GM23338 (cell line): ENCODE measurements around the gene RBM48. TPM values are rescaled to one million over a fixed set of nuclear protein-coding genes. Genes with fewer than 3 reads are reported as not detected.

Experiments
- ATAC-seq: fragments of 200-7000 bp; cut with Tn5 transposase; 3 replicates; pipeline ENCODE4 v1.9.1; 2020
- DNase-seq: peaks from one replicate; pipeline ENCODE4 v3.0.0-alpha.2; 2015; ENCODE audit warnings: low spot score
- H2AFZ ChIP-seq: fragments of 200-600 bp; sonication (generic); 2 replicates; pipeline ENCODE4 v1.8.0; 2016; ENCODE audit warnings: antibody characterized with exemption, mild to moderate bottlenecking, moderate library complexity
- H3F3A ChIP-seq: fragments of 200-600 bp; sonication (generic); replicated peaks from 2 replicates; pipeline ENCODE4 v1.8.0; 2017; ENCODE audit warnings: antibody characterized with exemption, mixed run types, low read depth
- H3K27ac ChIP-seq: fragments of 200-600 bp; sonication (generic); 2 replicates; pipeline ENCODE4 v1.6.1; 2016; ENCODE audit warnings: low read depth
- H3K27me3 ChIP-seq: fragments of 200-600 bp; sonication (generic); 2 replicates; pipeline ENCODE4 v1.8.0; 2016; ENCODE audit warnings: mild to moderate bottlenecking, mixed run types, moderate library complexity; ENCODE audit not compliant: insufficient read depth
- H3K36me3 ChIP-seq: fragments of 200-600 bp; sonication (generic); 2 replicates; pipeline ENCODE4 v1.8.0; 2016; ENCODE audit warnings: mild to moderate bottlenecking; ENCODE audit not compliant: insufficient read depth
- H3K4me1 ChIP-seq: fragments of 200-600 bp; sonication (generic); 2 replicates; pipeline ENCODE4 v1.8.0; 2016; ENCODE audit warnings: mild to moderate bottlenecking, moderate library complexity; ENCODE audit not compliant: insufficient read depth
- H3K4me2 ChIP-seq: fragments of 200-600 bp; sonication (generic); 2 replicates; pipeline ENCODE4 v1.7.1; 2017; ENCODE audit warnings: mixed run types
- H3K4me3 ChIP-seq: fragments of 200-600 bp; sonication (generic); 2 replicates; pipeline ENCODE4 v1.6.1; 2016; ENCODE audit warnings: mixed run types
- H3K79me2 ChIP-seq: fragments of 200-600 bp; sonication (generic); replicated peaks from 2 replicates; pipeline ENCODE4 v1.8.0; 2017; ENCODE audit warnings: mild to moderate bottlenecking; ENCODE audit not compliant: insufficient read depth
- H3K9me2 ChIP-seq: fragments of 200-600 bp; sonication (generic); 2 replicates; pipeline ENCODE4 v1.8.0; 2017; ENCODE audit not compliant: insufficient read depth
- H4K20me1 ChIP-seq: fragments of 200-600 bp; sonication (generic); replicated peaks from 2 replicates; pipeline ENCODE4 v1.8.0; 2017; ENCODE audit warnings: mild to moderate bottlenecking; ENCODE audit not compliant: insufficient read depth
- H3K27ac Mint-ChIP-seq: 2 replicates; pipeline ENCODE4 v1.8.0; 2020; ENCODE audit warnings: inconsistent platforms, mild to moderate bottlenecking, moderate library complexity, mixed read lengths
- H3K27me3 Mint-ChIP-seq: 3 replicates; pipeline ENCODE4 v1.8.0; 2022; ENCODE audit warnings: low read depth, mild to moderate bottlenecking, moderate library complexity, mixed read lengths, inconsistent platforms; ENCODE audit not compliant: insufficient read depth, poor library complexity
- H3K36me3 Mint-ChIP-seq: 3 replicates; pipeline ENCODE4 v1.8.0; 2021; ENCODE audit warnings: low read depth, mild to moderate bottlenecking, inconsistent platforms, moderate library complexity, mixed read lengths
- H3K4me1 Mint-ChIP-seq: 3 replicates; pipeline ENCODE4 v1.8.0; 2020; ENCODE audit warnings: mild to moderate bottlenecking, inconsistent platforms, mixed read lengths
- H3K4me3 Mint-ChIP-seq: 3 replicates; pipeline ENCODE4 v1.8.0; 2021; ENCODE audit warnings: moderate library complexity, mild to moderate bottlenecking, inconsistent platforms, mixed read lengths
- H3K9me3 Mint-ChIP-seq: 3 replicates; pipeline ENCODE4 v1.8.0; 2020; ENCODE audit warnings: moderate library complexity, mild to moderate bottlenecking, inconsistent platforms, mixed read lengths
- CREB1 ChIP-seq: fragments of 250-450 bp; sonication (Bioruptor Pico); IDR thresholded peaks from 2 replicates; pipeline ENCODE4 v1.5.0; 2020; ENCODE audit warnings: low read depth, mild to moderate bottlenecking, moderate library complexity
- EZH2 ChIP-seq: fragments of 200-600 bp; sonication (generic); IDR thresholded peaks from one replicate; pipeline ENCODE4 v1.8.0; 2017; ENCODE audit warnings: antibody characterized with exemption, mild to moderate bottlenecking, low read depth; ENCODE audit not compliant: unreplicated experiment
- EZH2phosphoT487 ChIP-seq: fragments of 200-600 bp; sonication (generic); IDR thresholded peaks from one replicate; pipeline ENCODE4 v1.8.1; 2018; ENCODE audit warnings: antibody characterized with exemption; ENCODE audit not compliant: unreplicated experiment
- JUNB ChIP-seq: IDR thresholded peaks from one replicate; pipeline ENCODE4 v1.6.1; 2016; ENCODE audit warnings: antibody characterized with exemption; ENCODE audit not compliant: unreplicated experiment
- NANOG ChIP-seq: IDR thresholded peaks from 2 replicates; pipeline ENCODE4 v1.6.1; 2016; ENCODE audit warnings: antibody characterized with exemption, borderline replicate concordance
- POLR2AphosphoS5 ChIP-seq: IDR thresholded peaks from 2 replicates; pipeline ENCODE4 v1.6.1; 2016; ENCODE audit warnings: antibody characterized with exemption, low read depth
- STAT1 ChIP-seq: IDR thresholded peaks from one replicate; pipeline ENCODE4 v1.6.1; 2016; ENCODE audit warnings: antibody characterized with exemption; ENCODE audit not compliant: unreplicated experiment
- ZNF114 ChIP-seq: fragments of 250-450 bp; sonication (Bioruptor Pico); IDR thresholded peaks from 2 replicates; pipeline ENCODE4 v1.5.0; 2020; ENCODE audit warnings: mild to moderate bottlenecking, moderate library complexity
- ZNF331 ChIP-seq: fragments of 250-450 bp; sonication (Bioruptor Pico); IDR thresholded peaks from 2 replicates; pipeline ENCODE4 v1.5.0; 2020; ENCODE audit warnings: low read depth, mild to moderate bottlenecking, moderate library complexity
- polyA plus RNA-seq: library from polyadenylated mRNA; unstranded; fragments of >200 nt; fragmentation: Nextera tagmentation; extraction: Ambion mirVana; gene quantifications from 2 replicates; pipeline ENCODE4 v1.2.1, GENCODE V29; 2016
- total RNA-seq: library from RNA; depleted of rRNA; stranded (reverse); fragments of >200 nt; shearing (Covaris generic); gene quantifications from 2 replicates; pipeline ENCODE4 v1.2.3, GENCODE V29; 2014
- TF ChIP-seq, protein P1 (sequence below): fragments of 250-450 bp; sonication (Bioruptor Pico); IDR thresholded peaks from 2 replicates; pipeline ENCODE4 v1.5.0; 2020; ENCODE audit warnings: mild to moderate bottlenecking, moderate library complexity
- TF ChIP-seq, protein P2 (sequence below): IDR thresholded peaks from 2 replicates; pipeline ENCODE4 v1.6.1; 2016; ENCODE audit warnings: antibody characterized with exemption
- TF ChIP-seq, protein P3 (sequence below): IDR thresholded peaks from one replicate; pipeline ENCODE4 v1.6.1; 2018; ENCODE audit warnings: antibody characterized with exemption; ENCODE audit not compliant: unreplicated experiment
- TF ChIP-seq, protein P4 (sequence below), 2 experiments: fragments of 200-600 bp in 1 of 2; sonication (generic) in 1 of 2; conservative IDR thresholded peaks; 2 replicates each; pipeline versions ENCODE4 v1.5.1 to v1.6.1; 2016 to 2017; ENCODE audit warnings: antibody characterized with exemption in 2 of 2, low read depth in 2 of 2, mild to moderate bottlenecking in 2 of 2, moderate library complexity in 1 of 2

Gene RBM48
- total and polyA plus RNA-seq, 2 experiments from 2014 or later, result 8.8 to 11.1 TPM

DNA sequence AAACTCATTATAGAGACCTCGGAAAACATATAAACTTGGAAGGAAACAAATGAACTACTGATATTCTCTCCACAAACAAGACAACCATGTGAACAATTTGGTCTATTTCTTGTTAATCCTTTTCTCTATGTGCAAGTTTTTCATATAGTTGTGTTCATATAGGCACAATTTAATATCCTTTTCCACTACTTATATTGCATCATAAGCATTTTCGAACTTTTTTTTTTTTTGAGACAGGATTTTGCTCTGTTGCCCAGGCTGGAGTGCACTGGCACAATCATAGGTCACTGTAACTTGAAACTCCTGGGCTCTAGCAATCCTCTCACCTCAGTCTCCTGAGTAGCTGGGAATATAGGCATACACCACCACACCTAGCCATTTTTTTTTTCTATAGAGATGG lies 5.5 kb upstream of the RBM48 start:
- no peak for ATAC-seq
- Mint-ChIP-seq H3K27me3 (no peaks in the 10 kb centered on the region), H3K27ac (no peak overlapping the region), H3K4me3 (no peak overlapping the region), H3K4me1 (peaks cover 7% of the 10 kb centered on the region; the same call in 2 of the 3 replicates), H3K36me3 (peaks cover 2% of the 10 kb centered on the region; the same call in 1 of the 3 replicates), H3K9me3 (no peaks in the 10 kb centered on the region)
- no peaks in the 10 kb centered on the region for H3K36me3 ChIP-seq
- no peaks in the 10 kb centered on the region for H3K27me3 ChIP-seq
- DNase-seq, result no peak
- H4K20me1 ChIP-seq, result 0 out of 2 replicates have a peak, but pooled peaks cover 3% of the 10 kb centered on the region
- peaks cover 29% of the 10 kb centered on the region for H3K79me2 ChIP-seq
- H3K4me2 ChIP-seq, result no peak overlapping the region
- peaks cover 6% of the 10 kb centered on the region; the same call in 1 of the 2 replicates for H3K4me1 ChIP-seq
- H2AFZ ChIP-seq, result no peak overlapping the region
- no peak overlapping the region for H3K4me3 ChIP-seq
- no peaks in the 10 kb centered on the region for H3K9me2 ChIP-seq
- H3F3A ChIP-seq, result peaks cover 3% of the 10 kb centered on the region; the same call in 1 of the 2 replicates
- no peak overlapping the region for H3K27ac ChIP-seq
- TF ChIP-seq JUNB (no peak), EZH2 (no peak), CREB1 (no peak), NANOG (no peak), EZH2phosphoT487 (no peak), STAT1 (no peak), ZNF331 (CRISPR knock-in tag) (no peak), ZNF114 (no peak), POLR2AphosphoS5 (no peak)
- TF ChIP-seq, protein P1, sequence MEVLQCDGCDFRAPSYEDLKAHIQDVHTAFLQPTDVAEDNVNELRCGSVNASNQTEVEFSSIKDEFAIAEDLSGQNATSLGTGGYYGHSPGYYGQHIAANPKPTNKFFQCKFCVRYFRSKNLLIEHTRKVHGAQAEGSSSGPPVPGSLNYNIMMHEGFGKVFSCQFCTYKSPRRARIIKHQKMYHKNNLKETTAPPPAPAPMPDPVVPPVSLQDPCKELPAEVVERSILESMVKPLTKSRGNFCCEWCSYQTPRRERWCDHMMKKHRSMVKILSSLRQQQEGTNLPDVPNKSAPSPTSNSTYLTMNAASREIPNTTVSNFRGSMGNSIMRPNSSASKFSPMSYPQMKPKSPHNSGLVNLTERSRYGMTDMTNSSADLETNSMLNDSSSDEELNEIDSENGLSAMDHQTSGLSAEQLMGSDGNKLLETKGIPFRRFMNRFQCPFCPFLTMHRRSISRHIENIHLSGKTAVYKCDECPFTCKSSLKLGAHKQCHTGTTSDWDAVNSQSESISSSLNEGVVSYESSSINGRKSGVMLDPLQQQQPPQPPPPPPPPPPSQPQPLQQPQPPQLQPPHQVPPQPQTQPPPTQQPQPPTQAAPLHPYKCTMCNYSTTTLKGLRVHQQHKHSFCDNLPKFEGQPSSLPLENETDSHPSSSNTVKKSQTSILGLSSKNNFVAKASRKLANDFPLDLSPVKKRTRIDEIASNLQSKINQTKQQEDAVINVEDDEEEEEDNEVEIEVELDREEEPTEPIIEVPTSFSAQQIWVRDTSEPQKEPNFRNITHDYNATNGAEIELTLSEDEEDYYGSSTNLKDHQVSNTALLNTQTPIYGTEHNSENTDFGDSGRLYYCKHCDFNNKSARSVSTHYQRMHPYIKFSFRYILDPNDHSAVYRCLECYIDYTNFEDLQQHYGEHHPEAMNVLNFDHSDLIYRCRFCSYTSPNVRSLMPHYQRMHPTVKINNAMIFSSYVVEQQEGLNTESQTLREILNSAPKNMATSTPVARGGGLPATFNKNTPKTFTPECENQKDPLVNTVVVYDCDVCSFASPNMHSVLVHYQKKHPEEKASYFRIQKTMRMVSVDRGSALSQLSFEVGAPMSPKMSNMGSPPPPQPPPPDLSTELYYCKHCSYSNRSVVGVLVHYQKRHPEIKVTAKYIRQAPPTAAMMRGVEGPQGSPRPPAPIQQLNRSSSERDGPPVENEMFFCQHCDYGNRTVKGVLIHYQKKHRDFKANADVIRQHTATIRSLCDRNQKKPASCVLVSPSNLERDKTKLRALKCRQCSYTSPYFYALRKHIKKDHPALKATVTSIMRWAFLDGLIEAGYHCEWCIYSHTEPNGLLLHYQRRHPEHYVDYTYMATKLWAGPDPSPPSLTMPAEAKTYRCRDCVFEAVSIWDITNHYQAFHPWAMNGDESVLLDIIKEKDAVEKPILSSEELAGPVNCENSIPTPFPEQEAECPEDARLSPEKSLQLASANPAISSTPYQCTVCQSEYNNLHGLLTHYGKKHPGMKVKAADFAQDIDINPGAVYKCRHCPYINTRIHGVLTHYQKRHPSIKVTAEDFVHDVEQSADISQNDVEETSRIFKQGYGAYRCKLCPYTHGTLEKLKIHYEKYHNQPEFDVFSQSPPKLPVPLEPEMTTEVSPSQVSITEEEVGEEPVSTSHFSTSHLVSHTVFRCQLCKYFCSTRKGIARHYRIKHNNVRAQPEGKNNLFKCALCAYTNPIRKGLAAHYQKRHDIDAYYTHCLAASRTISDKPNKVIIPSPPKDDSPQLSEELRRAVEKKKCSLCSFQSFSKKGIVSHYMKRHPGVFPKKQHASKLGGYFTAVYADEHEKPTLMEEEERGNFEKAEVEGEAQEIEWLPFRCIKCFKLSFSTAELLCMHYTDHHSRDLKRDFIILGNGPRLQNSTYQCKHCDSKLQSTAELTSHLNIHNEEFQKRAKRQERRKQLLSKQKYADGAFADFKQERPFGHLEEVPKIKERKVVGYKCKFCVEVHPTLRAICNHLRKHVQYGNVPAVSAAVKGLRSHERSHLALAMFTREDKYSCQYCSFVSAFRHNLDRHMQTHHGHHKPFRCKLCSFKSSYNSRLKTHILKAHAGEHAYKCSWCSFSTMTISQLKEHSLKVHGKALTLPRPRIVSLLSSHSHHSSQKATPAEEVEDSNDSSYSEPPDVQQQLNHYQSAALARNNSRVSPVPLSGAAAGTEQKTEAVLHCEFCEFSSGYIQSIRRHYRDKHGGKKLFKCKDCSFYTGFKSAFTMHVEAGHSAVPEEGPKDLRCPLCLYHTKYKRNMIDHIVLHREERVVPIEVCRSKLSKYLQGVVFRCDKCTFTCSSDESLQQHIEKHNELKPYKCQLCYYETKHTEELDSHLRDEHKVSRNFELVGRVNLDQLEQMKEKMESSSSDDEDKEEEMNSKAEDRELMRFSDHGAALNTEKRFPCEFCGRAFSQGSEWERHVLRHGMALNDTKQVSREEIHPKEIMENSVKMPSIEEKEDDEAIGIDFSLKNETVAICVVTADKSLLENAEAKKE (CRISPR knock-in tag), result no peak
- TF ChIP-seq, protein P2, sequence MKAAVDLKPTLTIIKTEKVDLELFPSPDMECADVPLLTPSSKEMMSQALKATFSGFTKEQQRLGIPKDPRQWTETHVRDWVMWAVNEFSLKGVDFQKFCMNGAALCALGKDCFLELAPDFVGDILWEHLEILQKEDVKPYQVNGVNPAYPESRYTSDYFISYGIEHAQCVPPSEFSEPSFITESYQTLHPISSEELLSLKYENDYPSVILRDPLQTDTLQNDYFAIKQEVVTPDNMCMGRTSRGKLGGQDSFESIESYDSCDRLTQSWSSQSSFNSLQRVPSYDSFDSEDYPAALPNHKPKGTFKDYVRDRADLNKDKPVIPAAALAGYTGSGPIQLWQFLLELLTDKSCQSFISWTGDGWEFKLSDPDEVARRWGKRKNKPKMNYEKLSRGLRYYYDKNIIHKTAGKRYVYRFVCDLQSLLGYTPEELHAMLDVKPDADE, result no peak
- TF ChIP-seq, protein P3, sequence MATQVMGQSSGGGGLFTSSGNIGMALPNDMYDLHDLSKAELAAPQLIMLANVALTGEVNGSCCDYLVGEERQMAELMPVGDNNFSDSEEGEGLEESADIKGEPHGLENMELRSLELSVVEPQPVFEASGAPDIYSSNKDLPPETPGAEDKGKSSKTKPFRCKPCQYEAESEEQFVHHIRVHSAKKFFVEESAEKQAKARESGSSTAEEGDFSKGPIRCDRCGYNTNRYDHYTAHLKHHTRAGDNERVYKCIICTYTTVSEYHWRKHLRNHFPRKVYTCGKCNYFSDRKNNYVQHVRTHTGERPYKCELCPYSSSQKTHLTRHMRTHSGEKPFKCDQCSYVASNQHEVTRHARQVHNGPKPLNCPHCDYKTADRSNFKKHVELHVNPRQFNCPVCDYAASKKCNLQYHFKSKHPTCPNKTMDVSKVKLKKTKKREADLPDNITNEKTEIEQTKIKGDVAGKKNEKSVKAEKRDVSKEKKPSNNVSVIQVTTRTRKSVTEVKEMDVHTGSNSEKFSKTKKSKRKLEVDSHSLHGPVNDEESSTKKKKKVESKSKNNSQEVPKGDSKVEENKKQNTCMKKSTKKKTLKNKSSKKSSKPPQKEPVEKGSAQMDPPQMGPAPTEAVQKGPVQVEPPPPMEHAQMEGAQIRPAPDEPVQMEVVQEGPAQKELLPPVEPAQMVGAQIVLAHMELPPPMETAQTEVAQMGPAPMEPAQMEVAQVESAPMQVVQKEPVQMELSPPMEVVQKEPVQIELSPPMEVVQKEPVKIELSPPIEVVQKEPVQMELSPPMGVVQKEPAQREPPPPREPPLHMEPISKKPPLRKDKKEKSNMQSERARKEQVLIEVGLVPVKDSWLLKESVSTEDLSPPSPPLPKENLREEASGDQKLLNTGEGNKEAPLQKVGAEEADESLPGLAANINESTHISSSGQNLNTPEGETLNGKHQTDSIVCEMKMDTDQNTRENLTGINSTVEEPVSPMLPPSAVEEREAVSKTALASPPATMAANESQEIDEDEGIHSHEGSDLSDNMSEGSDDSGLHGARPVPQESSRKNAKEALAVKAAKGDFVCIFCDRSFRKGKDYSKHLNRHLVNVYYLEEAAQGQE, result no peak
- TF ChIP-seq, protein P4, sequence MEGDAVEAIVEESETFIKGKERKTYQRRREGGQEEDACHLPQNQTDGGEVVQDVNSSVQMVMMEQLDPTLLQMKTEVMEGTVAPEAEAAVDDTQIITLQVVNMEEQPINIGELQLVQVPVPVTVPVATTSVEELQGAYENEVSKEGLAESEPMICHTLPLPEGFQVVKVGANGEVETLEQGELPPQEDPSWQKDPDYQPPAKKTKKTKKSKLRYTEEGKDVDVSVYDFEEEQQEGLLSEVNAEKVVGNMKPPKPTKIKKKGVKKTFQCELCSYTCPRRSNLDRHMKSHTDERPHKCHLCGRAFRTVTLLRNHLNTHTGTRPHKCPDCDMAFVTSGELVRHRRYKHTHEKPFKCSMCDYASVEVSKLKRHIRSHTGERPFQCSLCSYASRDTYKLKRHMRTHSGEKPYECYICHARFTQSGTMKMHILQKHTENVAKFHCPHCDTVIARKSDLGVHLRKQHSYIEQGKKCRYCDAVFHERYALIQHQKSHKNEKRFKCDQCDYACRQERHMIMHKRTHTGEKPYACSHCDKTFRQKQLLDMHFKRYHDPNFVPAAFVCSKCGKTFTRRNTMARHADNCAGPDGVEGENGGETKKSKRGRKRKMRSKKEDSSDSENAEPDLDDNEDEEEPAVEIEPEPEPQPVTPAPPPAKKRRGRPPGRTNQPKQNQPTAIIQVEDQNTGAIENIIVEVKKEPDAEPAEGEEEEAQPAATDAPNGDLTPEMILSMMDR (conservative IDR thresholded peaks at IDR 0.05; ENCODE audit: low read depth in 2 of 2), result no peak
